Measurements from ENCODE around the gene EEPD1. TPM values are rescaled to one million over a fixed set of nuclear protein-coding genes. Genes with fewer than 3 reads are reported as not detected.
"Not testable (repeated sequence)": the region's sequence is repeated elsewhere in the genome, so short reads cannot be mapped to it uniquely, and the experiment has no call there.

EEPD1 gene
- total RNA-seq (9.7 TPM), polyA plus RNA-seq (18.4 TPM)

GRCh38 chr7:36152756-36153570 is at the start of gene EEPD1:
EEPD1 (plus strand) TSS chr7:36153254; CDS start chr7:36154325, 1,071 bp downstream.
- Histone ChIP-seq H3K36me3 (ENCODE audit: insufficient read depth) (no peaks in the 10 kb centered on the region), H3K4me1 (ENCODE audit: insufficient read depth) (peaks cover 3% of the 10 kb centered on the region), H3K27ac (ENCODE audit: low read depth) (peak within 1 kb of the TSS; percentile 80), H3K4me3 (ENCODE audit: low read depth, low read length) (peak within 1 kb of the TSS; percentile 72)
- peak; percentile 99 for DNase-seq (ENCODE audit: extremely low spot score)
- WGBS = under 1% methylated on average over 88 of the region's 88 CpGs

GRCh38 chr7:36103837-36104561 is 49.1 kb upstream of the EEPD1 start:
- no peak overlapping the region for H3K27ac ChIP-seq (ENCODE audit: low read depth)

GRCh38 chr7:36106972-36107908 is 45.8 kb upstream of the EEPD1 start:
- H3K27ac ChIP-seq (ENCODE audit: low read depth); H3K4me3 ChIP-seq (ENCODE audit: low read depth, low read length); DNase-seq (ENCODE audit: extremely low spot score); H3K36me3 ChIP-seq (ENCODE audit: insufficient read depth); H3K4me1 ChIP-seq (ENCODE audit: insufficient read depth): not testable (repeated sequence)
- 85% methylated on average over 6 of the region's 8 CpGs for WGBS

More at GRCh38 chr7:36103837-36104561, 49.1 kb upstream of the EEPD1 start:
- Histone ChIP-seq H3K36me3 (ENCODE audit: insufficient read depth) (no peaks in the 10 kb centered on the region), H3K4me3 (ENCODE audit: low read depth, low read length) (no peak overlapping the region), H3K4me1 (ENCODE audit: insufficient read depth) (no peaks in the 10 kb centered on the region)
- WGBS = 64% methylated on average over 3 of the region's 3 CpGs
- no peak for DNase-seq (ENCODE audit: extremely low spot score)

- DNase-seq (ENCODE audit: extremely low spot score) = no peak
- Histone ChIP-seq H3K4me1 (ENCODE audit: insufficient read depth) (no peaks in the 10 kb centered on the region), H3K4me3 (ENCODE audit: low read depth, low read length) (no peak overlapping the region), H3K36me3 (ENCODE audit: insufficient read depth) (no peaks in the 10 kb centered on the region), H3K27ac (ENCODE audit: low read depth) (no peak overlapping the region)
- WGBS = 77% methylated on average over 4 of the region's 4 CpGs
Observed at GRCh38 chr7:36107926-36108631, 45.0 kb upstream of the EEPD1 start.

- H3K4me3 ChIP-seq (ENCODE audit: low read depth, low read length) = no peak overlapping the region
- H3K36me3 ChIP-seq (ENCODE audit: insufficient read depth) = no peaks in the 10 kb centered on the region
- no peaks in the 10 kb centered on the region for H3K4me1 ChIP-seq (ENCODE audit: insufficient read depth)
- WGBS = 94% methylated on average over 6 of the region's 6 CpGs
- no peak for DNase-seq (ENCODE audit: extremely low spot score)
- no peak overlapping the region for H3K27ac ChIP-seq (ENCODE audit: low read depth)
Observed at GRCh38 chr7:36109013-36109627, 43.9 kb upstream of the EEPD1 start.

GRCh38 chr7:36110584-36110983 is 42.5 kb upstream of the EEPD1 start:
- DNase-seq (ENCODE audit: extremely low spot score) = no peak
- no peak overlapping the region for H3K4me3 ChIP-seq (ENCODE audit: low read depth, low read length)
- WGBS = 96% methylated on average over 3 of the region's 3 CpGs
- no peak overlapping the region for H3K27ac ChIP-seq (ENCODE audit: low read depth)
- no peaks in the 10 kb centered on the region for H3K4me1 ChIP-seq (ENCODE audit: insufficient read depth)
- no peaks in the 10 kb centered on the region for H3K36me3 ChIP-seq (ENCODE audit: insufficient read depth)

GRCh38 chr7:36112969-36113368 is 40.1 kb upstream of the EEPD1 start:
- Histone ChIP-seq H3K27ac (ENCODE audit: low read depth) (no peak overlapping the region), H3K4me1 (ENCODE audit: insufficient read depth) (peaks cover 2% of the 10 kb centered on the region), H3K36me3 (ENCODE audit: insufficient read depth) (no peaks in the 10 kb centered on the region), H3K4me3 (ENCODE audit: low read depth, low read length) (no peak overlapping the region)
- DNase-seq (ENCODE audit: extremely low spot score) = no peak
- 74% methylated on average over 2 of the region's 2 CpGs for WGBS

- DNase-seq (ENCODE audit: extremely low spot score) = no peak
- no peak overlapping the region for H3K4me3 ChIP-seq (ENCODE audit: low read depth, low read length)
- WGBS = 93% methylated on average over 1 of the region's 1 CpG
- no peak overlapping the region for H3K27ac ChIP-seq (ENCODE audit: low read depth)
- no peaks in the 10 kb centered on the region for H3K36me3 ChIP-seq (ENCODE audit: insufficient read depth)
- peaks cover 2% of the 10 kb centered on the region for H3K4me1 ChIP-seq (ENCODE audit: insufficient read depth)
Observed at GRCh38 chr7:36114355-36114754, 38.7 kb upstream of the EEPD1 start.

GRCh38 chr7:36115448-36116321 is 37.4 kb upstream of the EEPD1 start:
- 37% methylated on average over 9 of the region's 9 CpGs for WGBS
- DNase-seq (ENCODE audit: extremely low spot score) = peak; percentile 55
- H3K36me3 ChIP-seq (ENCODE audit: insufficient read depth) = no peaks in the 10 kb centered on the region
- H3K4me3 ChIP-seq (ENCODE audit: low read depth, low read length) = no peak overlapping the region
- no peak overlapping the region for H3K27ac ChIP-seq (ENCODE audit: low read depth)
- peaks cover 2% of the 10 kb centered on the region for H3K4me1 ChIP-seq (ENCODE audit: insufficient read depth)

GRCh38 chr7:36116347-36117202 is 36.5 kb upstream of the EEPD1 start:
- no peak overlapping the region for H3K4me3 ChIP-seq (ENCODE audit: low read depth, low read length)
- WGBS = 63% methylated on average over 5 of the region's 5 CpGs
- H3K27ac ChIP-seq (ENCODE audit: low read depth) = no peak overlapping the region
- DNase-seq (ENCODE audit: extremely low spot score) = no peak
- peaks cover 2% of the 10 kb centered on the region for H3K4me1 ChIP-seq (ENCODE audit: insufficient read depth)
- no peaks in the 10 kb centered on the region for H3K36me3 ChIP-seq (ENCODE audit: insufficient read depth)

GRCh38 chr7:36117203-36117840 is 35.7 kb upstream of the EEPD1 start:
- no peak overlapping the region for H3K4me3 ChIP-seq (ENCODE audit: low read depth, low read length)
- no peak overlapping the region for H3K27ac ChIP-seq (ENCODE audit: low read depth)
- 83% methylated on average over 6 of the region's 6 CpGs for WGBS
- no peak for DNase-seq (ENCODE audit: extremely low spot score)
- H3K4me1 ChIP-seq (ENCODE audit: insufficient read depth) = peaks cover 2% of the 10 kb centered on the region
- no peaks in the 10 kb centered on the region for H3K36me3 ChIP-seq (ENCODE audit: insufficient read depth)

All from urinary bladder (tissue), 4 donors.